Kidney epithelial cell (primary cell): ENCODE data around the gene ZBTB40. TPM values are rescaled to one million over a fixed set of nuclear protein-coding genes. Genes with fewer than 3 reads are reported as not detected.

Experiments
- DNase-seq: peaks from one replicate; pipeline ENCODE4 v3.0.0-alpha.2; 2010; ENCODE audit warnings: low read depth
- H3K27me3 ChIP-seq: 2 replicates; pipeline ENCODE4 v1.6.0; 2011; ENCODE audit warnings: low read length; ENCODE audit not compliant: control insufficient read depth, insufficient read depth
- H3K36me3 ChIP-seq: 2 replicates; pipeline ENCODE4 v1.5.1; 2011; ENCODE audit warnings: low read length; ENCODE audit not compliant: control insufficient read depth, insufficient read depth
- H3K4me3 ChIP-seq: 2 replicates; pipeline ENCODE4 v1.5.1; 2011; ENCODE audit warnings: low read depth, mild to moderate bottlenecking, control low read depth, low read length
- CTCF ChIP-seq: IDR thresholded peaks from 2 replicates; pipeline ENCODE4 v1.5.1; 2011; ENCODE audit warnings: mild to moderate bottlenecking, moderate library complexity, low read length, control low read depth, inconsistent platforms; ENCODE audit not compliant: insufficient read depth, poor library complexity, severe bottlenecking
- total RNA-seq: library from RNA; depleted of rRNA; stranded (reverse); fragments of >200 nt; gene quantifications from 2 replicates; pipeline ENCODE4 v1.2.3, GENCODE V29; 2015

ZBTB40 gene
- total RNA-seq, 1 donor from 2014 or later: 16.3 TPM

GRCh38 chr1:22544606-22545005, 93.0 kb downstream of the ZBTB40 start:
- Histone ChIP-seq H3K4me3 (no peak overlapping the region), H3K27me3 (peaks cover 49% of the 10 kb centered on the region), H3K36me3 (no peaks in the 10 kb centered on the region)
- TF ChIP-seq CTCF: no peak
- DNase-seq: no peak

- Histone ChIP-seq H3K36me3 (no peaks in the 10 kb centered on the region), H3K27me3 (peaks cover 51% of the 10 kb centered on the region), H3K4me3 (no peak overlapping the region)
- DNase-seq: no peak
- TF ChIP-seq CTCF: no peak
Measured at GRCh38 chr1:22545141-22545540, 93.5 kb downstream of the ZBTB40 start.

- no peak for DNase-seq
- Histone ChIP-seq H3K36me3 (no peaks in the 10 kb centered on the region), H3K27me3 (peaks cover 57% of the 10 kb centered on the region), H3K4me3 (no peak overlapping the region)
- no peak for TF ChIP-seq CTCF
Measured at GRCh38 chr1:22547186-22547817, 95.7 kb downstream of the ZBTB40 start.

- Histone ChIP-seq H3K4me3 (no peak overlapping the region), H3K27me3 (peaks cover 62% of the 10 kb centered on the region), H3K36me3 (no peaks in the 10 kb centered on the region)
- no peak for DNase-seq
- no peak for TF ChIP-seq CTCF
Measured at GRCh38 chr1:22547818-22548462, 96.3 kb downstream of the ZBTB40 start.

- H3K27me3 ChIP-seq: peaks cover 66% of the 10 kb centered on the region
- H3K36me3 ChIP-seq: no peaks in the 10 kb centered on the region
- no peak for DNase-seq
- TF ChIP-seq CTCF: no peak
- H3K4me3 ChIP-seq: no peak overlapping the region
Measured at GRCh38 chr1:22550021-22550420, 98.4 kb downstream of the ZBTB40 start.

- H3K27me3 ChIP-seq: peaks cover 67% of the 10 kb centered on the region
- H3K4me3 ChIP-seq: no peak overlapping the region
- TF ChIP-seq CTCF: no peak
- H3K36me3 ChIP-seq: no peaks in the 10 kb centered on the region
- DNase-seq: no peak
Measured at GRCh38 chr1:22551591-22551990, 99.9 kb downstream of the ZBTB40 start.
